H1 (cell line): ENCODE data around the gene DUOXA1. TPM values are rescaled to one million over a fixed set of nuclear protein-coding genes. Genes with fewer than 3 reads are reported as not detected.

ENCODE experiments used
- CTCF ChIA-PET: fragments of 300-600 bp; sonication (Branson Sonifier 250); formaldehyde crosslinking; loops from one replicate; lab custom pipeline; 2021; ENCODE audit not compliant: partially characterized antibody; lab: Charles Lee
- POLR2A ChIA-PET: fragments of 300-600 bp; sonication (Branson Sonifier 250); formaldehyde crosslinking; loops from one replicate; lab custom pipeline; 2021; ENCODE audit warnings: inconsistent platforms; ENCODE audit not compliant: partially characterized antibody; lab: Charles Lee
- DNase-seq, 2 experiments: peaks; one replicate each; pipeline versions ENCODE4 v3.0.0 to v3.0.0-alpha.2; 2010 to 2022; ENCODE audit warnings: low spot score in 2 of 2, low read depth in 1 of 2, mixed read lengths in 1 of 2
- FAIRE-seq: peaks from 2 replicates; lab custom pipeline; 2011; peaks lifted over from hg19 to GRCh38; lab: Jason Lieb, UNC
- H2AFZ ChIP-seq: 2 replicates; pipeline ENCODE4 v1.8.1; 2012; ENCODE audit warnings: low read length, inconsistent platforms
- H2AK5ac ChIP-seq: 2 replicates; pipeline ENCODE4 v1.6.1; 2013; ENCODE audit warnings: low read depth, low read length
- H2BK120ac ChIP-seq: replicated peaks from 2 replicates; pipeline ENCODE3; 2013; ENCODE audit warnings: low read depth, low read length, inconsistent platforms
- H2BK12ac ChIP-seq: 2 replicates; pipeline ENCODE4 v1.6.1; 2013; ENCODE audit warnings: low read depth, low read length
- H2BK15ac ChIP-seq: 2 replicates; pipeline ENCODE4 v1.6.1; 2013; ENCODE audit warnings: low read length
- H2BK20ac ChIP-seq: 2 replicates; pipeline ENCODE4 v1.6.1; 2013; ENCODE audit warnings: low read length
- H2BK5ac ChIP-seq: 2 replicates; pipeline ENCODE4 v1.6.1; 2013; ENCODE audit warnings: low read depth, low read length
- H3K14ac ChIP-seq: 2 replicates; pipeline ENCODE4 v1.6.1; 2013; ENCODE audit warnings: inconsistent platforms; ENCODE audit not compliant: insufficient read length
- H3K18ac ChIP-seq: 2 replicates; pipeline ENCODE4 v1.6.1; 2013; ENCODE audit warnings: low read length; ENCODE audit errors: extremely low read depth
- H3K23ac ChIP-seq: 2 replicates; pipeline ENCODE4 v1.6.1; 2013; ENCODE audit warnings: inconsistent platforms; ENCODE audit not compliant: insufficient read length
- H3K23me2 ChIP-seq: 2 replicates; pipeline ENCODE4 v1.6.1; 2013; ENCODE audit warnings: low read depth, low read length
- H3K27ac ChIP-seq: 2 replicates; pipeline ENCODE4 v1.6.1; 2011; ENCODE audit warnings: low read depth, low read length, inconsistent platforms
- H3K27me3 ChIP-seq, 4 experiments: replicated peaks in 1 of 4; 1 replicate in 1 of 4; 2 replicates in 3 of 4; pipeline versions ENCODE4 v1.6.1 to v1.8.1; 2011 to 2013; ENCODE audit warnings: low read length in 3 of 4, mild to moderate bottlenecking in 3 of 4, inconsistent platforms in 2 of 4, mixed read lengths in 2 of 4, moderate library complexity in 1 of 4; ENCODE audit not compliant: control insufficient read depth in 3 of 4, insufficient read depth in 3 of 4; ENCODE audit errors: extremely low read depth in 1 of 4
- H3K36me3 ChIP-seq, 4 experiments: 2 replicates each; pipeline versions ENCODE4 v1.6.1 to v1.8.1; 2011 to 2013; ENCODE audit warnings: mild to moderate bottlenecking in 4 of 4, low read length in 3 of 4, moderate library complexity in 2 of 4, control low read depth in 1 of 4, inconsistent platforms in 1 of 4; ENCODE audit not compliant: insufficient read depth in 4 of 4, control insufficient read depth in 2 of 4
- H3K4ac ChIP-seq: replicated peaks from 2 replicates; pipeline ENCODE3; 2013; ENCODE audit warnings: low read length, low read depth, mixed read lengths, inconsistent platforms; ENCODE audit not compliant: insufficient read length
- H3K4me1 ChIP-seq, 4 experiments: replicated peaks in 1 of 4; 1 replicate in 1 of 4; 2 replicates in 3 of 4; pipeline versions ENCODE4 v1.6.1 to v1.8.1; 2011 to 2013; ENCODE audit warnings: low read length in 3 of 4, inconsistent platforms in 2 of 4, mixed read lengths in 1 of 4; ENCODE audit not compliant: insufficient read depth in 4 of 4, control insufficient read depth in 3 of 4
- H3K4me2 ChIP-seq, 2 experiments: 2 replicates each; pipeline versions ENCODE4 v1.6.1 to v1.8.1; 2011 to 2013; ENCODE audit warnings: low read depth in 2 of 2, low read length in 2 of 2, control low read depth in 1 of 2, inconsistent platforms in 1 of 2, mild to moderate bottlenecking in 1 of 2; ENCODE audit not compliant: insufficient read depth in 1 of 2
- H3K4me3 ChIP-seq, 4 experiments: fragments of 200-600, 300-600 bp in 1 of 4; sonication (generic), shearing (Covaris generic), sonication (Bioruptor Twin) in 1 of 4; 2 replicates each; pipeline versions ENCODE4 v1.5.1 to v1.8.1; 2011 to 2016; ENCODE audit warnings: low read length in 4 of 4, low read depth in 3 of 4, control low read depth in 2 of 4, inconsistent platforms in 2 of 4, mild to moderate bottlenecking in 2 of 4, mixed read lengths in 1 of 4, moderate library complexity in 1 of 4; ENCODE audit not compliant: insufficient read depth in 2 of 4; ENCODE audit errors: extremely low read depth in 1 of 4
- H3K56ac ChIP-seq: replicated peaks from 2 replicates; pipeline ENCODE3; 2013; ENCODE audit warnings: low read depth, mild to moderate bottlenecking, mixed read lengths, low read length, inconsistent platforms; ENCODE audit not compliant: insufficient read length
- H3K79me1 ChIP-seq: 2 replicates; pipeline ENCODE4 v1.6.1; 2013; ENCODE audit warnings: low read depth, low read length, control low read depth
- H3K79me2 ChIP-seq, 2 experiments: 2 replicates each; pipeline versions ENCODE4 v1.6.1 to v1.8.1; 2012 to 2013; ENCODE audit warnings: low read length in 2 of 2, mild to moderate bottlenecking in 2 of 2, inconsistent platforms in 1 of 2; ENCODE audit not compliant: insufficient read depth in 2 of 2, control insufficient read depth in 1 of 2
- H3K9ac ChIP-seq, 4 experiments: replicated peaks in 1 of 4; 1 replicate in 1 of 4; 2 replicates in 3 of 4; pipeline versions ENCODE4 v1.6.1 to v1.8.1; 2011 to 2013; ENCODE audit warnings: low read depth in 3 of 4, low read length in 3 of 4, control low read depth in 2 of 4, mild to moderate bottlenecking in 2 of 4, moderate library complexity in 2 of 4, inconsistent platforms in 1 of 4; ENCODE audit errors: extremely low read depth in 1 of 4
- H3K9me3 ChIP-seq, 2 experiments: 2 replicates each; pipeline versions ENCODE4 v1.6.1 to v1.8.1; 2012 to 2013; ENCODE audit warnings: mild to moderate bottlenecking in 2 of 2, moderate library complexity in 2 of 2, control low read depth in 1 of 2, inconsistent platforms in 1 of 2, low read depth in 1 of 2, low read length in 1 of 2, mixed read lengths in 1 of 2; ENCODE audit not compliant: insufficient read depth in 2 of 2
- H4K20me1 ChIP-seq, 2 experiments: replicated peaks in 1 of 2; 2 replicates each; pipeline versions ENCODE3 to v1.8.1; 2011 to 2013; ENCODE audit warnings: inconsistent platforms in 2 of 2, low read length in 2 of 2, mild to moderate bottlenecking in 1 of 2; ENCODE audit not compliant: insufficient read depth in 2 of 2, control insufficient read depth in 1 of 2
- H4K5ac ChIP-seq: 2 replicates; pipeline ENCODE4 v1.6.1; 2013; ENCODE audit warnings: low read length, low read depth, mixed read lengths, inconsistent platforms; ENCODE audit not compliant: insufficient read length
- H4K8ac ChIP-seq: 2 replicates; pipeline ENCODE4 v1.8.0; 2013; ENCODE audit warnings: mild to moderate bottlenecking, moderate library complexity, low read length, inconsistent platforms; ENCODE audit not compliant: insufficient read depth; ENCODE audit errors: extremely low read depth
- H4K91ac ChIP-seq: replicated peaks from 2 replicates; pipeline ENCODE3; 2013; ENCODE audit warnings: low read length, mixed read lengths, inconsistent platforms; ENCODE audit not compliant: insufficient read length
- PHF8 ChIP-seq: fragments of 200-600 bp; sonication (generic); conservative IDR thresholded peaks from 2 replicates; pipeline ENCODE4 v1.7.1; 2012; ENCODE audit warnings: low read depth, mild to moderate bottlenecking, inconsistent platforms, low read length, moderate library complexity
- SIX5 ChIP-seq: IDR thresholded peaks from 2 replicates; pipeline ENCODE4 v1.6.1; 2011; ENCODE audit warnings: mild to moderate bottlenecking, low read depth, low read length
- SP1 ChIP-seq: IDR thresholded peaks from 2 replicates; pipeline ENCODE4 v1.6.1; 2011; ENCODE audit warnings: low read depth, low read length
- SP4 ChIP-seq: IDR thresholded peaks from 2 replicates; pipeline ENCODE4 v1.6.1; 2012; ENCODE audit warnings: low read length, inconsistent platforms
- whole genome bisulfite sequencing, 2 experiments: shearing (Covaris generic) in 1 of 2; methylation state at CpG; one replicate each; pipeline versions ENCODE4 v1.1.6 to v1.1.7; 2013 to 2015; ENCODE audit warnings: low lambda C conversion rate in 2 of 2, mixed read lengths in 2 of 2, inconsistent platforms in 1 of 2, low coverage in 1 of 2, missing lambda C conversion rate in 1 of 2; ENCODE audit not compliant: insufficient replicate concordance in 2 of 2, insufficient coverage in 1 of 2, insufficient read length in 1 of 2; ENCODE audit errors: extremely low coverage in 1 of 2, missing lambda C conversion rate in 1 of 2; 5-methylcytosine and 5-hydroxymethylcytosine counted together
- polyA plus RNA-seq, 7 experiments: library from polyadenylated mRNA; depleted of rRNA in 3 of 7; stranded (reverse) in 5 of 7; unstranded in 2 of 7; fragments of >200 nt in 5 of 7; fragments of 200-250 nt in 2 of 7; gene quantifications; 1 replicate in 5 of 7; 2 replicates in 1 of 7; 4 replicates in 1 of 7; pipeline versions ENCODE4 v1.2.1 to v1.2.3, GENCODE V29; 2011 to 2013; ENCODE audit warnings: missing spikeins in 2 of 7, mixed read lengths in 2 of 7
- total RNA-seq: library from RNA; stranded (reverse); fragmentation: NEBNext Ultra II Directional; extraction: Animal tissue kit (Norgen Biotek cat#: 25700); gene quantifications from 2 replicates; pipeline ENCODE4 v1.2.1, GENCODE V29; 2021

DUOXA1 gene
- total and polyA plus RNA-seq, 2 of the 8 experiments (the other 6 are each of a cell fraction or from before 2014, with no cell fraction given) = 0.18 TPM; not detected in 1

DNA sequence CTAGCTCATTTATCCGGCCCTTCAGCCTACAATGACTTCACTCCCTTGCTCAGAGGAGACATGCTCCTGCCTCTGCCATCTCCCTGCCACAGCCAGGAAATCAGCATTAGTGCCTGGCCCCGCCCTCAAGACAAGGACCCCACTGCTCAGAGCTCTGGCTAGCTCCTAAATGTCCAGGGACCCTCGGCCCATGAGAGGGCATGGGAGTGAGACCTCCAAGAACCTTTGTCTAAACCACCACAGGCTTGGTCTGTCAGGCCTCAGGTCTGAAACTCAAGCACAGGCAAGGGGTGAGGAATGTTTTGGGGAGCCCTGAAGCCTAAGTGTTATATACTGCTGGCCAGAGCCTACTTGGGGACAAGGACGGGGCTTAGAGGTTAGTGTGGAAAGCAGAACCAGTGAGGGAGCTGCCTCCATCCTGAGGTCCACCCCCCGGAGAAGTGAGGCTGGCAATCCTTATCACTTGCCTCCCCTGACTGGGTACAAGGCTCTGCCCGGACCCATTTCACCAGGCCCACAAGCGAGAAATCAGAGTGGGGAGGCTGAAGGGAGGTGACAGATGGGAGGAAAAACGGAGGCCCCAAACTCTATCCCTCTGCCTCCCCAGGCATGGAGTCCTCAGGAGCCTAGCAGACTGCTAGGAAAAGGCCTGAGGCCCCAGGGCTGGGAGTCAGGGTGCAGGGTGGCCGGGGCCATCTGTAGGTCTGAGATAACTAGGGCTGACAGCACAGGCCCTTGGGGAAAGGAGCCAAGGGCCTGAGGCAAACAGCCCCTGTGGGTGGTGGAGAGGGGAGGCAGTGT is 39.3 kb upstream of the DUOXA1 start:
- Histone ChIP-seq H2AFZ (no peak overlapping the region), H3K23ac (no peak overlapping the region), H3K4me2 (peak overlapping the region; percentile 9 to 19; a peak in 1 of 4 replicates), H4K5ac (no peak overlapping the region), H3K27ac (no peak overlapping the region; the same call in 1 of the 2 replicates), H2BK5ac (peak overlapping the region; percentile 12; the same call in 1 of the 2 replicates), H3K4me3 (no peak overlapping the region), H3K18ac (no peak overlapping the region), H4K20me1 (peaks cover 2 to 4% of the 10 kb centered on the region in 2 experiments), H3K36me3 (no peaks in the 10 kb centered on the region; a peak in 1 of 8 replicates), H3K23me2 (no peaks in the 10 kb centered on the region; the same call in 1 of the 2 replicates), H2AK5ac (no peak overlapping the region), H4K8ac (no peak overlapping the region), H3K9ac (no peak overlapping the region; a peak in 1 of 7 replicates), H3K79me1 (no peaks in the 10 kb centered on the region; the same call in 1 of the 2 replicates), H3K27me3 (no peaks in the 10 kb centered on the region), H4K91ac (no peak overlapping the region), H3K79me2 (no peaks in the 10 kb centered on the region), H2BK12ac (no peak overlapping the region), H2BK120ac (no peak overlapping the region), H2BK20ac (no peak overlapping the region), H3K4me1 (peaks cover 0 to 19% (median 13%) of the 10 kb centered on the region in 4 experiments; a peak in 5 of 7 replicates), H3K14ac (no peak overlapping the region), H3K56ac (no peak overlapping the region), H2BK15ac (no peak overlapping the region), H3K9me3 (no peaks in the 10 kb centered on the region), H3K4ac (no peak overlapping the region)
- 88% methylated on average over 9 of the region's 9 CpGs; no CpG with 5 or more reads in 1 of the 2 experiments for WGBS, 2 experiments
- DNase-seq (no peak), FAIRE-seq (no peak)
- ChIA-PET CTCF (interaction anchor here (0.6 to 41.8 kb wide), 14 partner anchors 11 to 1883 kb away, joined by 3 to 1117 read pairs (median 4); partner anchors contain the start of gene SHF), POLR2A (interaction anchor here (2.3 to 5.7 kb wide), 6 partner anchors 11 to 31 kb away, joined by 8 to 50 read pairs (median 18); partner anchors contain the start of gene SHF)
- TF ChIP-seq SP4 (no peak), PHF8 (no peak), SIX5 (no peak), SP1 (no peak)
